ENCODE measurements around the gene NET1.

The NET1 gene

GRCh38 chr10:5453749-5454489 lies 41.6 kb downstream of the NET1 start:
- no peak overlapping the region for H3K4me3 ChIP-seq (ENCODE audit: low read depth, low read length)
- no peak for DNase-seq (ENCODE audit: low read depth)
- in situ Hi-C loops (cut with HindIII; ENCODE audit: low sequenced_read_pairs): no loop called here
- no peak for TF ChIP-seq CTCF (IDR thresholded peaks at IDR 0.05; ENCODE audit: low read depth, low read length, missing control alignments)

- DNase-seq (ENCODE audit: low read depth): no peak
- no peak for TF ChIP-seq CTCF (IDR thresholded peaks at IDR 0.05; ENCODE audit: low read depth, low read length, missing control alignments)
- in situ Hi-C loops (cut with HindIII; ENCODE audit: low sequenced_read_pairs): no loop called here
- no peak overlapping the region for H3K4me3 ChIP-seq (ENCODE audit: low read depth, low read length)
Measured at GRCh38 chr10:5456563-5456962, 44.2 kb downstream of the NET1 start.

- no peak overlapping the region for H3K4me3 ChIP-seq (ENCODE audit: low read depth, low read length)
- no peak for DNase-seq (ENCODE audit: low read depth)
- no peak for TF ChIP-seq CTCF (IDR thresholded peaks at IDR 0.05; ENCODE audit: low read depth, low read length, missing control alignments)
- in situ Hi-C loops (cut with HindIII; ENCODE audit: low sequenced_read_pairs): no loop called here
Measured at GRCh38 chr10:5457741-5458140, 45.4 kb downstream of the NET1 start.

- TF ChIP-seq CTCF (IDR thresholded peaks at IDR 0.05; ENCODE audit: low read depth, low read length, missing control alignments): no peak
- DNase-seq (ENCODE audit: low read depth): no peak
- no peak overlapping the region for H3K4me3 ChIP-seq (ENCODE audit: low read depth, low read length)
- in situ Hi-C loops (cut with HindIII; ENCODE audit: low sequenced_read_pairs): no loop called here
Measured at GRCh38 chr10:5458425-5458824, 46.1 kb downstream of the NET1 start.

- no peak for TF ChIP-seq CTCF (IDR thresholded peaks at IDR 0.05; ENCODE audit: low read depth, low read length, missing control alignments)
- no peak overlapping the region for H3K4me3 ChIP-seq (ENCODE audit: low read depth, low read length)
- in situ Hi-C loops (cut with HindIII; ENCODE audit: low sequenced_read_pairs): no loop called here
- DNase-seq (ENCODE audit: low read depth): no peak
Measured at GRCh38 chr10:5458949-5459747, 46.8 kb downstream of the NET1 start.

GRCh38 chr10:5460468-5461202 lies 48.3 kb downstream of the NET1 start:
- H3K4me3 ChIP-seq (ENCODE audit: low read depth, low read length): no peak overlapping the region
- TF ChIP-seq CTCF (IDR thresholded peaks at IDR 0.05; ENCODE audit: low read depth, low read length, missing control alignments): no peak
- in situ Hi-C loops (cut with HindIII; ENCODE audit: low sequenced_read_pairs): no loop called here
- no peak for DNase-seq (ENCODE audit: low read depth)

Measured in astrocyte of the cerebellum (primary cell).